Endothelial cell of umbilical vein (primary cell): ENCODE measurements around the gene OGFRL1. TPM values are rescaled to one million over a fixed set of nuclear protein-coding genes. Genes with fewer than 3 reads are reported as not detected.

Experiments
- BruUV-seq: library from RNA; stranded (reverse); fragments of 400-500 nt; replicated peaks from 2 replicates; lab custom pipeline; 2021; lab: Mats Ljungman, UMichigan
- CTCF ChIA-PET: fragments of 300-600, 350-600 bp; sonication (Branson Sonifier 250); formaldehyde crosslinking; loops from one replicate; lab custom pipeline; 2021; ENCODE audit warnings: antibody characterized with exemption, inconsistent platforms; lab: Charles Lee
- POLR2A ChIA-PET: fragments of 300-600, 350-600 bp; sonication (Branson Sonifier 250); formaldehyde crosslinking; loops from one replicate; lab custom pipeline; 2021; ENCODE audit warnings: antibody characterized with exemption, inconsistent platforms; lab: Charles Lee
- DNase-seq: peaks from one replicate; pipeline ENCODE4 v3.0.0-alpha.2; 2011; ENCODE audit warnings: low read depth, low spot score
- FAIRE-seq: peaks from 2 replicates; lab custom pipeline; 2011; peaks lifted over from hg19 to GRCh38; lab: Jason Lieb, UNC
- H2AFZ ChIP-seq: 2 replicates; pipeline ENCODE4 v1.6.0; 2012; ENCODE audit warnings: low read depth, low read length, control low read depth, inconsistent platforms
- H3K27ac ChIP-seq: 2 replicates; pipeline ENCODE4 v1.5.1; 2011; ENCODE audit warnings: low read depth, mild to moderate bottlenecking, control low read depth, low read length, moderate library complexity; ENCODE audit not compliant: insufficient read depth
- H3K27me3 ChIP-seq, 2 experiments: 2 replicates each; pipeline versions ENCODE4 v1.6.0 to v1.6.1; 2011; ENCODE audit warnings: low read length in 2 of 2, mixed read lengths in 1 of 2; ENCODE audit not compliant: control insufficient read depth in 2 of 2, insufficient read depth in 2 of 2
- H3K36me3 ChIP-seq, 2 experiments: 2 replicates in 1 of 2; 3 replicates in 1 of 2; pipeline ENCODE4 v1.5.1; 2011; ENCODE audit warnings: low read length in 2 of 2, mild to moderate bottlenecking in 1 of 2, moderate library complexity in 1 of 2; ENCODE audit not compliant: control insufficient read depth in 2 of 2, insufficient read depth in 2 of 2; ENCODE audit errors: extremely low read depth in 1 of 2
- H3K4me1 ChIP-seq: 3 replicates; pipeline ENCODE4 v1.5.1; 2011; ENCODE audit warnings: mild to moderate bottlenecking, low read length; ENCODE audit not compliant: control insufficient read depth, insufficient read depth; ENCODE audit errors: extremely low read depth
- H3K4me2 ChIP-seq: 2 replicates; pipeline ENCODE4 v1.6.1; 2011; ENCODE audit warnings: low read length, control low read depth, mixed read lengths; ENCODE audit not compliant: insufficient read depth
- H3K4me3 ChIP-seq, 3 experiments: fragments of 200-600 bp in 1 of 3; sonication (generic), shearing (Covaris generic) in 1 of 3; replicated peaks in 1 of 3; 2 replicates each; pipeline ENCODE4 v1.5.1; 2011 to 2016; ENCODE audit warnings: control low read depth in 3 of 3, low read length in 3 of 3, mild to moderate bottlenecking in 2 of 3, inconsistent platforms in 1 of 3, low read depth in 1 of 3, moderate library complexity in 1 of 3; ENCODE audit not compliant: insufficient read depth in 1 of 3
- H3K79me2 ChIP-seq: 2 replicates; pipeline ENCODE4 v1.6.0; 2012; ENCODE audit warnings: low read length, inconsistent platforms; ENCODE audit not compliant: control insufficient read depth, insufficient read depth
- H3K9ac ChIP-seq: replicated peaks from 2 replicates; pipeline ENCODE3; 2011; ENCODE audit warnings: low read length, control low read depth; ENCODE audit not compliant: insufficient read depth; ENCODE audit errors: extremely low read depth
- H3K9me1 ChIP-seq: replicated peaks from 3 replicates; pipeline ENCODE4 v1.6.0; 2011; ENCODE audit warnings: mild to moderate bottlenecking, low read length; ENCODE audit not compliant: control insufficient read depth, insufficient read depth; ENCODE audit errors: extremely low read depth
- H3K9me3 ChIP-seq: replicated peaks from 2 replicates; pipeline ENCODE4 v1.5.1; 2012; ENCODE audit warnings: low read length, inconsistent platforms; ENCODE audit not compliant: control insufficient read depth, insufficient read depth
- H4K20me1 ChIP-seq: replicated peaks from 2 replicates; pipeline ENCODE3; 2011; ENCODE audit warnings: mild to moderate bottlenecking, low read length; ENCODE audit not compliant: control insufficient read depth, insufficient read depth; ENCODE audit errors: extremely low read depth
- CTCF ChIP-seq, 2 donors: IDR thresholded peaks; 1 replicate in 1 of 2; 2 replicates in 1 of 2; pipeline ENCODE4 v1.5.1; 2011; ENCODE audit warnings: low read length in 2 of 2, mild to moderate bottlenecking in 2 of 2, moderate library complexity in 2 of 2, control low read depth in 1 of 2, inconsistent platforms in 1 of 2, low read depth in 1 of 2; ENCODE audit not compliant: insufficient read depth in 1 of 2; ENCODE audit errors: extremely low read depth in 1 of 2
- EZH2 ChIP-seq: IDR thresholded peaks from 2 replicates; pipeline ENCODE4 v1.6.1; 2012; ENCODE audit warnings: borderline replicate concordance, low read depth, mild to moderate bottlenecking, moderate library complexity, low read length, inconsistent platforms; ENCODE audit not compliant: severe bottlenecking
- FOS ChIP-seq: IDR thresholded peaks from 2 replicates; pipeline ENCODE4 v1.6.1; 2011; ENCODE audit warnings: mild to moderate bottlenecking, low read length, moderate library complexity, borderline replicate concordance; ENCODE audit not compliant: insufficient read depth
- GATA2 ChIP-seq: IDR thresholded peaks from 2 replicates; pipeline ENCODE4 v1.7.0; 2011; ENCODE audit warnings: low read depth, mild to moderate bottlenecking, moderate library complexity, mixed read lengths, low read length; ENCODE audit not compliant: insufficient read length, insufficient read depth
- JUN ChIP-seq: IDR thresholded peaks from 2 replicates; pipeline ENCODE4 v1.6.1; 2011; ENCODE audit warnings: borderline replicate concordance, low read depth; ENCODE audit not compliant: insufficient read length, insufficient read depth
- MAX ChIP-seq: IDR thresholded peaks from 2 replicates; pipeline ENCODE4 v1.6.1; 2011; ENCODE audit not compliant: insufficient read depth, insufficient read length
- MYC ChIP-seq: IDR thresholded peaks from one replicate; pipeline ENCODE4 v1.6.1; 2011; ENCODE audit warnings: mild to moderate bottlenecking, low read depth, low read length
- POLR2A ChIP-seq: IDR thresholded peaks from 2 replicates; pipeline ENCODE4 v1.6.1; 2012; ENCODE audit warnings: low read depth, mild to moderate bottlenecking, control low read depth, low read length
- POLR2AphosphoS5 ChIP-seq: IDR thresholded peaks from 2 replicates; pipeline ENCODE4 v1.6.1; 2012; ENCODE audit warnings: low read depth, mild to moderate bottlenecking, control low read depth, low read length, moderate library complexity; ENCODE audit not compliant: insufficient read depth
- dilution Hi-C: fragments of 300-500 bp; cut with MboI; formaldehyde crosslinking; loops from one replicate; pipeline ENCODE4 v1.15.0; 2019; ENCODE audit warnings: low sequenced_read_pairs; ENCODE audit not compliant: extremely low pct_ligation_motif_present
- intact Hi-C: fragments of 100-400 bp; cut with micrococcal nuclease; formaldehyde crosslinking; loops from one replicate; pipeline ENCODE4 v1.10.0; 2022
- polyA plus RNA-seq, 4 experiments: library from polyadenylated mRNA; depleted of rRNA in 3 of 4; stranded (reverse) in 3 of 4; unstranded in 1 of 4; fragments of >200 nt; gene quantifications; 2 replicates each; pipeline versions ENCODE4 v1.2.1 to v1.2.3, GENCODE V29; 2011 to 2012; ENCODE audit warnings: missing spikeins in 1 of 4
- total RNA-seq: library from RNA; stranded (reverse); gene quantifications from 2 replicates; pipeline ENCODE4 v1.2.3, GENCODE V29; 2021

Gene OGFRL1
- total and polyA plus RNA-seq, 2 donors (not counting 3 experiments of a cell fraction or from before 2014, with no cell fraction given), result 3.4 to 19.4 TPM

GRCh38 chr6:71345476-71346333 lies 57.1 kb downstream of the OGFRL1 start:
- Histone ChIP-seq H3K36me3 (no peaks in the 10 kb centered on the region), H4K20me1 (no peaks in the 10 kb centered on the region), H3K27ac (no peak overlapping the region), H3K4me3 (no peak overlapping the region), H3K79me2 (no peaks in the 10 kb centered on the region), H3K9ac (no peak overlapping the region), H3K27me3 (no peaks in the 10 kb centered on the region), H3K9me3 (no peaks in the 10 kb centered on the region), H3K4me2 (no peak overlapping the region), H2AFZ (no peak overlapping the region), H3K9me1 (no peaks in the 10 kb centered on the region), H3K4me1 (no peaks in the 10 kb centered on the region)
- CTCF ChIA-PET, result interaction anchor here (1.3 to 2.2 kb wide), 2 partner anchors 33 to 155 kb away, joined by 3 to 17 read pairs; no protein-coding TSS in a partner anchor
- dilution Hi-C loops (no loop called here), intact Hi-C loops (loop anchor here (5.0 to 10.0 kb wide), 2 partner anchors 333 to 391 kb away; partner anchors contain the start of gene B3GAT2)
- no TSS peak for BruUV-seq
- FAIRE-seq (no peak), DNase-seq (no peak)
- POLR2A ChIA-PET, result no interaction called here
- TF ChIP-seq POLR2AphosphoS5 (no peak), CTCF (IDR thresholded peaks at IDR 0.05; ENCODE audit: extremely low read depth in 1 of 2, insufficient read depth in 1 of 2, low read depth in 1 of 2, low read length in 2 of 2) (no peak), MYC (no peak), POLR2A (no peak), EZH2 (no peak), FOS (no peak), MAX (no peak), GATA2 (no peak), JUN (no peak)
